HepG2 (cell line): ENCODE data around the gene NR5A2. TPM values are rescaled to one million over a fixed set of nuclear protein-coding genes. Genes with fewer than 3 reads are reported as not detected.

Experiments used
- BCLAF1 ChIP-seq: fragments of 450-650 bp; IDR thresholded peaks from 2 replicates; pipeline ENCODE4 v1.6.1; 2017; ENCODE audit warnings: mild to moderate bottlenecking
- CBFB ChIP-seq: sonication (generic); formaldehyde crosslinking; IDR thresholded peaks from 2 replicates; pipeline ENCODE4 v1.4.0; 2020; ENCODE audit warnings: missing genetic modification reagents
- CEBPB ChIP-seq: IDR thresholded peaks from 2 replicates; pipeline ENCODE4 v1.6.1; 2011; ENCODE audit warnings: low read depth, low read length, improper control_type of control experiment, borderline replicate concordance
- CREM ChIP-seq, 2 experiments: sonication (generic) in 1 of 2; formaldehyde crosslinking in 1 of 2; IDR thresholded peaks; 2 replicates each; pipeline versions ENCODE4 v1.4.0 to v1.6.1; 2016 to 2020; ENCODE audit warnings: antibody characterized with exemption in 1 of 2, mild to moderate bottlenecking in 1 of 2, missing genetic modification reagents in 1 of 2
- HIC2 ChIP-seq: sonication (generic); formaldehyde crosslinking; IDR thresholded peaks from 2 replicates; pipeline ENCODE4 v1.9.0; 2022; ENCODE audit warnings: low read depth, missing genetic modification reagents
- HINFP ChIP-seq: sonication (generic); formaldehyde crosslinking; IDR thresholded peaks from 2 replicates; pipeline ENCODE4 v1.4.0; 2020; ENCODE audit warnings: low read depth, mild to moderate bottlenecking, missing genetic modification reagents
- KDM2A ChIP-seq: sonication (generic); formaldehyde crosslinking; IDR thresholded peaks from 2 replicates; pipeline ENCODE4 v1.4.0; 2020; ENCODE audit warnings: low read depth, missing genetic modification reagents, borderline replicate concordance
- MTA1 ChIP-seq: sonication (generic); formaldehyde crosslinking; IDR thresholded peaks from 2 replicates; pipeline ENCODE4 v1.4.0; 2020; ENCODE audit warnings: missing genetic modification reagents, mild to moderate bottlenecking, borderline replicate concordance
- MTA3 ChIP-seq: sonication (generic); formaldehyde crosslinking; IDR thresholded peaks from 2 replicates; pipeline ENCODE4 v1.4.0; 2020; ENCODE audit warnings: missing genetic modification reagents
- MYC ChIP-seq: sonication (generic); formaldehyde crosslinking; IDR thresholded peaks from 2 replicates; pipeline ENCODE4 v1.9.0; 2021; ENCODE audit warnings: missing genetic modification reagents, borderline replicate concordance
- MYPOP ChIP-seq: sonication (generic); formaldehyde crosslinking; IDR thresholded peaks from 2 replicates; pipeline ENCODE4 v1.8.1; 2023; ENCODE audit warnings: mild to moderate bottlenecking, moderate library complexity, missing genetic modification reagents
- POLR2AphosphoS2 ChIP-seq: IDR thresholded peaks from 2 replicates; pipeline ENCODE4 v1.6.1; 2011; ENCODE audit warnings: low read depth, low read length, improper control_type of control experiment
- RCOR2 ChIP-seq: IDR thresholded peaks from 2 replicates; pipeline ENCODE4 v1.6.1; 2016; ENCODE audit warnings: missing biosample characterization, missing genetic modification reagents
- SRF ChIP-seq: IDR thresholded peaks from 2 replicates; pipeline ENCODE4 v1.6.1; 2011; ENCODE audit warnings: mild to moderate bottlenecking, low read depth, low read length, moderate library complexity
- XBP1 ChIP-seq: sonication (generic); formaldehyde crosslinking; IDR thresholded peaks from 2 replicates; pipeline ENCODE4 v1.5.0; 2020; ENCODE audit warnings: missing genetic modification reagents
- ZGPAT ChIP-seq: IDR thresholded peaks from 2 replicates; pipeline ENCODE4 v1.6.1; 2016; ENCODE audit warnings: mild to moderate bottlenecking
- ZNF768 ChIP-seq: sonication (generic); formaldehyde crosslinking; IDR thresholded peaks from 2 replicates; pipeline ENCODE4 v1.4.0; 2020; ENCODE audit warnings: missing genetic modification reagents
- ZNF800 ChIP-seq: sonication (generic); formaldehyde crosslinking; IDR thresholded peaks from 2 replicates; pipeline ENCODE4 v1.4.0; 2020; ENCODE audit warnings: missing genetic modification reagents
- polyA plus RNA-seq, 8 experiments: library from polyadenylated mRNA; depleted of rRNA in 3 of 8; stranded (reverse) in 7 of 8; unstranded in 1 of 8; fragments of >200 nt; fragmentation: Illumina TruSeq in 4 of 8; extraction: Trizol in 4 of 8; gene quantifications; 2 replicates each; pipeline versions ENCODE4 v1.2.1 to v1.2.3, GENCODE V29; 2011 to 2016; ENCODE audit warnings: low read depth in 4 of 8, missing spikeins in 1 of 8, mixed read lengths in 1 of 8; ENCODE audit not compliant: insufficient read depth in 1 of 8
- total RNA-seq, 5 experiments: library from RNA; depleted of rRNA; stranded (reverse); fragments of >200 nt; fragmentation: Illumina TruSeq; extraction: Trizol; gene quantifications; 2 replicates each; pipeline ENCODE4 v1.2.3, GENCODE V29; 2016; ENCODE audit warnings: low read depth in 1 of 5

Gene NR5A2
- total and polyA plus RNA-seq, 2 of the 13 experiments (the other 11 are each of a cell fraction or from before 2014, with no cell fraction given), result 0.24 to 2.8 TPM

- TF ChIP-seq CREM (IDR thresholded peaks at IDR 0.05), result no peak
- TF ChIP-seq CREM (CRISPR knock-in tag; IDR thresholded peaks at IDR 0.05), result no peak
- peak; percentile 30; the same call in 1 of the 2 replicates for TF ChIP-seq HINFP (CRISPR knock-in tag)
- TF ChIP-seq CBFB (CRISPR knock-in tag), result no peak
- TF ChIP-seq ZNF800 (CRISPR knock-in tag), result peak; percentile 60; the same call in 1 of the 2 replicates
- TF ChIP-seq ZGPAT (CRISPR knock-in tag), result no peak
- no peak for TF ChIP-seq MTA3
- no peak for TF ChIP-seq BCLAF1
- no peak for TF ChIP-seq CEBPB
- TF ChIP-seq MYC (CRISPR knock-in tag), result no peak; the same call in 1 of the 2 replicates
- TF ChIP-seq SRF, result no peak
- TF ChIP-seq MYPOP (CRISPR knock-in tag), result peak; percentile 51; the same call in 1 of the 2 replicates
- no peak for TF ChIP-seq ZNF768 (CRISPR knock-in tag)
- TF ChIP-seq RCOR2 (CRISPR knock-in tag), result no peak
- no peak for TF ChIP-seq XBP1 (CRISPR knock-in tag)
- TF ChIP-seq HIC2 (CRISPR knock-in tag), result no peak
- TF ChIP-seq POLR2AphosphoS2, result no peak
- TF ChIP-seq KDM2A (CRISPR knock-in tag), result no peak
- no peak for TF ChIP-seq MTA1 (CRISPR knock-in tag)
Measured at GRCh38 chr1:200029035-200029821, 1.7 kb downstream of the NR5A2 start (continued).
